Endothelial cell of umbilical vein (primary cell): ENCODE measurements around the gene PPP2R2C. TPM values are rescaled to one million over a fixed set of nuclear protein-coding genes. Genes with fewer than 3 reads are reported as not detected.

Source experiments
- BruUV-seq: library from RNA; stranded (reverse); fragments of 400-500 nt; replicated peaks from 2 replicates; lab custom pipeline; 2021; lab: Mats Ljungman, UMichigan
- CTCF ChIA-PET: fragments of 300-600, 350-600 bp; sonication (Branson Sonifier 250); formaldehyde crosslinking; loops from one replicate; lab custom pipeline; 2021; ENCODE audit warnings: antibody characterized with exemption, inconsistent platforms; lab: Charles Lee
- POLR2A ChIA-PET: fragments of 300-600, 350-600 bp; sonication (Branson Sonifier 250); formaldehyde crosslinking; loops from one replicate; lab custom pipeline; 2021; ENCODE audit warnings: antibody characterized with exemption, inconsistent platforms; lab: Charles Lee
- DNase-seq: peaks from one replicate; pipeline ENCODE4 v3.0.0-alpha.2; 2011; ENCODE audit warnings: low read depth, low spot score
- FAIRE-seq: peaks from 2 replicates; lab custom pipeline; 2011; peaks lifted over from hg19 to GRCh38; lab: Jason Lieb, UNC
- H2AFZ ChIP-seq: 2 replicates; pipeline ENCODE4 v1.6.0; 2012; ENCODE audit warnings: low read depth, low read length, control low read depth, inconsistent platforms
- H3K27ac ChIP-seq: 2 replicates; pipeline ENCODE4 v1.5.1; 2011; ENCODE audit warnings: low read depth, mild to moderate bottlenecking, control low read depth, low read length, moderate library complexity; ENCODE audit not compliant: insufficient read depth
- H3K27me3 ChIP-seq, 2 experiments: 2 replicates each; pipeline versions ENCODE4 v1.6.0 to v1.6.1; 2011; ENCODE audit warnings: low read length in 2 of 2, mixed read lengths in 1 of 2; ENCODE audit not compliant: control insufficient read depth in 2 of 2, insufficient read depth in 2 of 2
- H3K36me3 ChIP-seq, 2 experiments: 2 replicates in 1 of 2; 3 replicates in 1 of 2; pipeline ENCODE4 v1.5.1; 2011; ENCODE audit warnings: low read length in 2 of 2, mild to moderate bottlenecking in 1 of 2, moderate library complexity in 1 of 2; ENCODE audit not compliant: control insufficient read depth in 2 of 2, insufficient read depth in 2 of 2; ENCODE audit errors: extremely low read depth in 1 of 2
- H3K4me1 ChIP-seq: 3 replicates; pipeline ENCODE4 v1.5.1; 2011; ENCODE audit warnings: mild to moderate bottlenecking, low read length; ENCODE audit not compliant: control insufficient read depth, insufficient read depth; ENCODE audit errors: extremely low read depth
- H3K4me2 ChIP-seq: 2 replicates; pipeline ENCODE4 v1.6.1; 2011; ENCODE audit warnings: low read length, control low read depth, mixed read lengths; ENCODE audit not compliant: insufficient read depth
- H3K4me3 ChIP-seq, 3 experiments: fragments of 200-600 bp in 1 of 3; sonication (generic), shearing (Covaris generic) in 1 of 3; replicated peaks in 1 of 3; 2 replicates each; pipeline ENCODE4 v1.5.1; 2011 to 2016; ENCODE audit warnings: control low read depth in 3 of 3, low read length in 3 of 3, mild to moderate bottlenecking in 2 of 3, inconsistent platforms in 1 of 3, low read depth in 1 of 3, moderate library complexity in 1 of 3; ENCODE audit not compliant: insufficient read depth in 1 of 3
- H3K79me2 ChIP-seq: 2 replicates; pipeline ENCODE4 v1.6.0; 2012; ENCODE audit warnings: low read length, inconsistent platforms; ENCODE audit not compliant: control insufficient read depth, insufficient read depth
- H3K9ac ChIP-seq: replicated peaks from 2 replicates; pipeline ENCODE3; 2011; ENCODE audit warnings: low read length, control low read depth; ENCODE audit not compliant: insufficient read depth; ENCODE audit errors: extremely low read depth
- H3K9me1 ChIP-seq: replicated peaks from 3 replicates; pipeline ENCODE4 v1.6.0; 2011; ENCODE audit warnings: mild to moderate bottlenecking, low read length; ENCODE audit not compliant: control insufficient read depth, insufficient read depth; ENCODE audit errors: extremely low read depth
- H3K9me3 ChIP-seq: replicated peaks from 2 replicates; pipeline ENCODE4 v1.5.1; 2012; ENCODE audit warnings: low read length, inconsistent platforms; ENCODE audit not compliant: control insufficient read depth, insufficient read depth
- H4K20me1 ChIP-seq: replicated peaks from 2 replicates; pipeline ENCODE3; 2011; ENCODE audit warnings: mild to moderate bottlenecking, low read length; ENCODE audit not compliant: control insufficient read depth, insufficient read depth; ENCODE audit errors: extremely low read depth
- CTCF ChIP-seq, 2 donors: IDR thresholded peaks; 1 replicate in 1 of 2; 2 replicates in 1 of 2; pipeline ENCODE4 v1.5.1; 2011; ENCODE audit warnings: low read length in 2 of 2, mild to moderate bottlenecking in 2 of 2, moderate library complexity in 2 of 2, control low read depth in 1 of 2, inconsistent platforms in 1 of 2, low read depth in 1 of 2; ENCODE audit not compliant: insufficient read depth in 1 of 2; ENCODE audit errors: extremely low read depth in 1 of 2
- EZH2 ChIP-seq: IDR thresholded peaks from 2 replicates; pipeline ENCODE4 v1.6.1; 2012; ENCODE audit warnings: borderline replicate concordance, low read depth, mild to moderate bottlenecking, moderate library complexity, low read length, inconsistent platforms; ENCODE audit not compliant: severe bottlenecking
- FOS ChIP-seq: IDR thresholded peaks from 2 replicates; pipeline ENCODE4 v1.6.1; 2011; ENCODE audit warnings: mild to moderate bottlenecking, low read length, moderate library complexity, borderline replicate concordance; ENCODE audit not compliant: insufficient read depth
- GATA2 ChIP-seq: IDR thresholded peaks from 2 replicates; pipeline ENCODE4 v1.7.0; 2011; ENCODE audit warnings: low read depth, mild to moderate bottlenecking, moderate library complexity, mixed read lengths, low read length; ENCODE audit not compliant: insufficient read length, insufficient read depth
- MYC ChIP-seq: IDR thresholded peaks from one replicate; pipeline ENCODE4 v1.6.1; 2011; ENCODE audit warnings: mild to moderate bottlenecking, low read depth, low read length
- POLR2A ChIP-seq: IDR thresholded peaks from 2 replicates; pipeline ENCODE4 v1.6.1; 2012; ENCODE audit warnings: low read depth, mild to moderate bottlenecking, control low read depth, low read length
- POLR2AphosphoS5 ChIP-seq: IDR thresholded peaks from 2 replicates; pipeline ENCODE4 v1.6.1; 2012; ENCODE audit warnings: low read depth, mild to moderate bottlenecking, control low read depth, low read length, moderate library complexity; ENCODE audit not compliant: insufficient read depth
- dilution Hi-C: fragments of 300-500 bp; cut with MboI; formaldehyde crosslinking; loops from one replicate; pipeline ENCODE4 v1.15.0; 2019; ENCODE audit warnings: low sequenced_read_pairs; ENCODE audit not compliant: extremely low pct_ligation_motif_present
- intact Hi-C: fragments of 100-400 bp; cut with micrococcal nuclease; formaldehyde crosslinking; loops from one replicate; pipeline ENCODE4 v1.10.0; 2022
- polyA plus RNA-seq, 4 experiments: library from polyadenylated mRNA; depleted of rRNA in 3 of 4; stranded (reverse) in 3 of 4; unstranded in 1 of 4; fragments of >200 nt; gene quantifications; 2 replicates each; pipeline versions ENCODE4 v1.2.1 to v1.2.3, GENCODE V29; 2011 to 2012; ENCODE audit warnings: missing spikeins in 1 of 4
- total RNA-seq: library from RNA; stranded (reverse); gene quantifications from 2 replicates; pipeline ENCODE4 v1.2.3, GENCODE V29; 2021
- TF ChIP-seq, protein P1 (sequence below): IDR thresholded peaks from 2 replicates; pipeline ENCODE4 v1.6.1; 2011; ENCODE audit not compliant: insufficient read depth, insufficient read length

The PPP2R2C gene
- total and polyA plus RNA-seq, 2 donors (not counting 3 experiments of a cell fraction or from before 2014, with no cell fraction given), result 0.03 to 0.09 TPM

- Histone ChIP-seq H3K4me1 (no peaks in the 10 kb centered on the region), H3K9me3 (no peaks in the 10 kb centered on the region), H3K9ac (no peak overlapping the region), H3K27ac (no peak overlapping the region), H3K27me3 (peaks cover 3% of the 10 kb centered on the region in 2 experiments), H2AFZ (no peak overlapping the region), H3K9me1 (no peaks in the 10 kb centered on the region), H3K4me2 (no peak overlapping the region), H3K79me2 (no peaks in the 10 kb centered on the region), H3K36me3 (no peaks in the 10 kb centered on the region), H4K20me1 (no peaks in the 10 kb centered on the region), H3K4me3 (no peak overlapping the region)
- DNase-seq (no peak), FAIRE-seq (no peak)
- no TSS peak for BruUV-seq
- dilution Hi-C loops (no loop called here), intact Hi-C loops (no loop called here)
- TF ChIP-seq EZH2 (no peak), GATA2 (no peak), CTCF (IDR thresholded peaks at IDR 0.05; ENCODE audit: extremely low read depth in 1 of 2, insufficient read depth in 1 of 2, low read depth in 1 of 2, low read length in 2 of 2) (no peak), POLR2AphosphoS5 (no peak), MYC (no peak), POLR2A (no peak), FOS (no peak)
- TF ChIP-seq, protein P1, sequence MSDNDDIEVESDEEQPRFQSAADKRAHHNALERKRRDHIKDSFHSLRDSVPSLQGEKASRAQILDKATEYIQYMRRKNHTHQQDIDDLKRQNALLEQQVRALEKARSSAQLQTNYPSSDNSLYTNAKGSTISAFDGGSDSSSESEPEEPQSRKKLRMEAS, result no peak
- ChIA-PET CTCF (interaction anchor here (1.0 to 5.1 kb wide), 3 partner anchors 9 to 13 kb away, joined by 4 to 24 read pairs (median 13); no protein-coding TSS in a partner anchor), POLR2A (no interaction called here)
Measured at GRCh38 chr4:6339818-6340445, 132.5 kb downstream of the PPP2R2C start.
